PC-3 (cell line): ENCODE measurements around the gene MED28. TPM values are rescaled to one million over a fixed set of nuclear protein-coding genes. Genes with fewer than 3 reads are reported as not detected.

Experiments
- ATAC-seq: fragments of 200-7000 bp; cut with Tn5 transposase; 2 replicates; pipeline ENCODE4 v1.9.1; 2020; ENCODE audit warnings: mild to moderate bottlenecking, moderate library complexity
- BruUV-seq: library from RNA; stranded (reverse); fragments of 400-500 nt; replicated peaks from 2 replicates; lab custom pipeline; 2021; lab: Mats Ljungman, UMichigan
- CTCF ChIA-PET: fragments of 300-600 bp; sonication (Branson Sonifier 250); formaldehyde crosslinking; loops from one replicate; lab custom pipeline; 2022; ENCODE audit warnings: antibody characterized with exemption; lab: Charles Lee
- POLR2A ChIA-PET: fragments of 300-600 bp; sonication (Branson Sonifier 250); formaldehyde crosslinking; loops from one replicate; lab custom pipeline; 2022; ENCODE audit warnings: antibody characterized with exemption; ENCODE audit not compliant: unreplicated experiment; lab: Charles Lee
- DNase-seq: peaks from one replicate; pipeline ENCODE4 v3.0.0-alpha.2; 2015
- H2AFZ ChIP-seq: fragments of 300-600 bp; sonication (generic); 2 replicates; pipeline ENCODE4 v1.6.0; 2016; ENCODE audit warnings: antibody characterized with exemption, low read length
- H3F3A ChIP-seq: fragments of 300-600 bp; sonication (generic); one replicate; pipeline ENCODE4 v1.6.0; 2017; ENCODE audit warnings: antibody characterized with exemption, low read length, control low read depth, mild to moderate bottlenecking; ENCODE audit not compliant: unreplicated experiment
- H3K27ac ChIP-seq: fragments of 300-600 bp; sonication (generic); 2 replicates; pipeline ENCODE4 v1.5.1; 2016; ENCODE audit warnings: mild to moderate bottlenecking, low read length
- H3K27me3 ChIP-seq: fragments of 300-600 bp; sonication (generic); 2 replicates; pipeline ENCODE4 v1.6.1; 2016; ENCODE audit warnings: low read length, mixed read lengths
- H3K36me3 ChIP-seq: fragments of 300-600 bp; sonication (generic); 2 replicates; pipeline ENCODE4 v1.6.1; 2016; ENCODE audit warnings: low read depth, mixed run types, low read length, mixed read lengths
- H3K4me1 ChIP-seq: fragments of 300-600 bp; sonication (generic); 2 replicates; pipeline ENCODE4 v1.5.1; 2016; ENCODE audit warnings: low read length; ENCODE audit not compliant: insufficient read depth
- H3K4me2 ChIP-seq: fragments of 300-600 bp; sonication (generic); 2 replicates; pipeline ENCODE4 v1.6.0; 2016; ENCODE audit warnings: low read length
- H3K4me3 ChIP-seq: fragments of 300-600 bp; sonication (generic); 2 replicates; pipeline ENCODE4 v1.5.1; 2016; ENCODE audit warnings: mild to moderate bottlenecking, low read length, mixed read lengths
- H3K79me2 ChIP-seq: fragments of 300-600 bp; sonication (generic); 2 replicates; pipeline ENCODE4 v1.6.1; 2017; ENCODE audit warnings: low read length, mixed read lengths
- H3K9ac ChIP-seq: fragments of 300-600 bp; sonication (generic); 2 replicates; pipeline ENCODE4 v1.6.0; 2016; ENCODE audit warnings: mild to moderate bottlenecking, low read length
- H3K9me2 ChIP-seq: fragments of 300-600 bp; sonication (generic); replicated peaks from 2 replicates; pipeline ENCODE4 v1.6.1; 2016; ENCODE audit warnings: mixed run types, low read length, mixed read lengths
- H3K9me3 ChIP-seq: fragments of 300-600 bp; sonication (generic); 2 replicates; pipeline ENCODE4 v1.6.1; 2016; ENCODE audit warnings: low read length, mixed read lengths
- H4K20me1 ChIP-seq: fragments of 300-600 bp; sonication (generic); 2 replicates; pipeline ENCODE4 v1.6.1; 2016; ENCODE audit warnings: low read length, mixed read lengths
- EZH2 ChIP-seq: fragments of 300-600 bp; sonication (generic); IDR thresholded peaks from one replicate; pipeline ENCODE4 v1.6.1; 2017; ENCODE audit warnings: antibody characterized with exemption, mild to moderate bottlenecking, low read length; ENCODE audit not compliant: unreplicated experiment
- EZH2phosphoT487 ChIP-seq: fragments of 300-600 bp; sonication (generic); IDR thresholded peaks from 2 replicates; pipeline ENCODE4 v1.6.1; 2018; ENCODE audit warnings: mild to moderate bottlenecking, antibody characterized with exemption, low read length, borderline replicate concordance
- intact Hi-C: fragments of 100-400 bp; cut with micrococcal nuclease; formaldehyde crosslinking; loops from 2 replicates; pipeline ENCODE4 v1.9.0; 2023
- total RNA-seq: library from RNA; depleted of rRNA; stranded (reverse); fragments of >200 nt; gene quantifications from 2 replicates; pipeline ENCODE4 v1.2.3, GENCODE V29; 2014
- TF ChIP-seq, protein P1 (sequence below): fragments of 300-600 bp; sonication (generic); conservative IDR thresholded peaks from 2 replicates; pipeline ENCODE4 v1.5.1; 2017; ENCODE audit warnings: antibody characterized with exemption, low read depth, mild to moderate bottlenecking, low read length

Gene MED28
- total RNA-seq, 1 experiment from 2014 or later: 4.4 TPM

DNA sequence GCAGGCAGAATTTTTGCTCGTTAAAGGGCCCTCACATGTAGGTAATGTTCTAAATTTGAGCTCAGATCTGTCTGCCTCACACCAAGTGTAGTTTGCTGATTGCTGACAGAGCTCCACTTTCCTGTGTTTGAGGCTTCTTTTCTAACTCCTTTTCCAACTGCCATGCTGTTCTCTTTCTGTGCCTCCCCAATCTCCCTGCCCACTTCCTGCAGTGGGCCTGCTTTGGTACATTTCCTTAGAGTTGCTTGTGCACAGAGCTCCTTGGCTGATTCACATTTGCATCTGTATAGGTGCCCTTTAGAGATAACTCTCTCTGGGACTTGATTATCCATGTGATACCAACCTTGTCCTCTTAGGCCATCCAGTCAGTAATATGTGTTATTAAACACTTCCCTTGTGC, 4.5 kb downstream of the MED28 start:
- Histone ChIP-seq H3K9ac (no peak overlapping the region), H3K9me2 (no peaks in the 10 kb centered on the region), H3F3A (no peaks in the 10 kb centered on the region), H3K79me2 (peaks cover 58% of the 10 kb centered on the region), H3K4me3 (no peak overlapping the region), H3K4me1 (peaks cover 12% of the 10 kb centered on the region), H3K36me3 (peaks cover 25% of the 10 kb centered on the region), H3K4me2 (0 out of 2 replicates have a peak overlapping the region, but pooled peaks have one; percentile 22), H3K27ac (no peak overlapping the region), H3K27me3 (no peaks in the 10 kb centered on the region), H4K20me1 (peaks cover 21% of the 10 kb centered on the region), H3K9me3 (no peaks in the 10 kb centered on the region), H2AFZ (no peak overlapping the region)
- no peak for TF ChIP-seq EZH2
- TF ChIP-seq, protein P1, sequence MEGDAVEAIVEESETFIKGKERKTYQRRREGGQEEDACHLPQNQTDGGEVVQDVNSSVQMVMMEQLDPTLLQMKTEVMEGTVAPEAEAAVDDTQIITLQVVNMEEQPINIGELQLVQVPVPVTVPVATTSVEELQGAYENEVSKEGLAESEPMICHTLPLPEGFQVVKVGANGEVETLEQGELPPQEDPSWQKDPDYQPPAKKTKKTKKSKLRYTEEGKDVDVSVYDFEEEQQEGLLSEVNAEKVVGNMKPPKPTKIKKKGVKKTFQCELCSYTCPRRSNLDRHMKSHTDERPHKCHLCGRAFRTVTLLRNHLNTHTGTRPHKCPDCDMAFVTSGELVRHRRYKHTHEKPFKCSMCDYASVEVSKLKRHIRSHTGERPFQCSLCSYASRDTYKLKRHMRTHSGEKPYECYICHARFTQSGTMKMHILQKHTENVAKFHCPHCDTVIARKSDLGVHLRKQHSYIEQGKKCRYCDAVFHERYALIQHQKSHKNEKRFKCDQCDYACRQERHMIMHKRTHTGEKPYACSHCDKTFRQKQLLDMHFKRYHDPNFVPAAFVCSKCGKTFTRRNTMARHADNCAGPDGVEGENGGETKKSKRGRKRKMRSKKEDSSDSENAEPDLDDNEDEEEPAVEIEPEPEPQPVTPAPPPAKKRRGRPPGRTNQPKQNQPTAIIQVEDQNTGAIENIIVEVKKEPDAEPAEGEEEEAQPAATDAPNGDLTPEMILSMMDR: no peak
- no peak for TF ChIP-seq EZH2phosphoT487
- ChIA-PET CTCF (no interaction called here), POLR2A (no interaction called here)
- intact Hi-C loops: no loop called here
- ATAC-seq (no peak), DNase-seq (no peak)
- BruUV-seq: no TSS peak

DNA sequence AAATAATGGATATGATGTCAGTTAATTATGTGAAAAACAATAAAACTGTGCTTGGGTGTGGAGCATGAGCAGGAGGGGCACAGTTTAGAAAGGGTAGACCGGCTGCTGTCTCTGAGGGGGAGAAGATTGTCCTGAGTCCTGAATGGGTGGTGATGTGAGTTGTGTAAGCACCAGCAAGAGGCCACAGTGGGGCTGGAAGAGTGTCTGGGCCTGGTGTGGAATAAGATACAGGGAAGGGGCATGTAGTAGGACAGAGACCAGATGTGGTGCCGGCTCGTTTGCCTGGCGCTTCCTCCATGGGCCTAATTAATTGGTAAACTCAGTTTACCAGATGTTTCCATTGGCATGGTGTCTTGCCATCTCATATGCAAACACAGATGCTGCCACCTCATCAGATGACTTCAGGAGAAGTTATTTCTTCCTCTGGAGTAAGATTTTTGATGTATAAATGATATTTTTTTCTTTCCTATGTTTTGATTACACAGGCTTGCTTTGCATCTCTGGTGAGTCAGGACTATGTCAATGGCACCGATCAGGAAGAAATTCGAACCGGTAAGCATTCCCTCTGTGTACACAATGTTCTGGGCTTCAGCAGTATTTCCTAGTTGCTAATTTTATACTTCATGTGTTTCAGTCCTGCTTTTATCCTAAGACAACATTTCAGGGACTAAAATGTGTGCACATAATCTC, 5.1 kb downstream of the MED28 start:
- H3K9ac ChIP-seq: no peak overlapping the region
- peaks cover 30% of the 10 kb centered on the region for H3K36me3 ChIP-seq
- no peak overlapping the region for H3K27ac ChIP-seq
- TF ChIP-seq, protein P1: no peak
- TF ChIP-seq EZH2phosphoT487 (no peak), EZH2 (no peak)
- H3K4me3 ChIP-seq: no peak overlapping the region
- no peaks in the 10 kb centered on the region for H3K9me2 ChIP-seq
- 0 out of 2 replicates have a peak overlapping the region, but pooled peaks have one; percentile 22 for H3K4me2 ChIP-seq
- peaks cover 21% of the 10 kb centered on the region for H4K20me1 ChIP-seq
- ChIA-PET CTCF (no interaction called here), POLR2A (no interaction called here)
- intact Hi-C loops: no loop called here
- peak; percentile 34 for DNase-seq
- H3F3A ChIP-seq: no peaks in the 10 kb centered on the region
- peak; percentile 81 for ATAC-seq
- peaks cover 12% of the 10 kb centered on the region for H3K4me1 ChIP-seq
- no peak overlapping the region for H2AFZ ChIP-seq
- no TSS peak for BruUV-seq
- no peaks in the 10 kb centered on the region for H3K9me3 ChIP-seq
- H3K79me2 ChIP-seq: peaks cover 57% of the 10 kb centered on the region
- H3K27me3 ChIP-seq: no peaks in the 10 kb centered on the region

- Histone ChIP-seq H3K4me2 (no peak overlapping the region), H3K9me3 (no peaks in the 10 kb centered on the region), H3K27me3 (no peaks in the 10 kb centered on the region), H3K4me1 (peaks cover 6% of the 10 kb centered on the region; the same call in 1 of the 2 replicates), H3F3A (no peaks in the 10 kb centered on the region), H3K36me3 (peaks cover 45% of the 10 kb centered on the region; the same call in 1 of the 2 replicates), H2AFZ (no peak overlapping the region), H3K9me2 (no peaks in the 10 kb centered on the region), H3K4me3 (no peak overlapping the region), H4K20me1 (peaks cover 12% of the 10 kb centered on the region), H3K27ac (no peak overlapping the region), H3K9ac (no peak overlapping the region), H3K79me2 (peaks cover 17% of the 10 kb centered on the region)
- no TSS peak for BruUV-seq
- intact Hi-C loops: no loop called here
- CTCF ChIA-PET: no interaction called here
- ATAC-seq (no peak), DNase-seq (no peak)
- POLR2A ChIA-PET: interaction anchor here (0.6 kb wide), 1 partner anchor 12 kb away, joined by 11 read pairs; no protein-coding TSS in a partner anchor
- TF ChIP-seq EZH2phosphoT487 (no peak), EZH2 (no peak)
- TF ChIP-seq, protein P1: no peak
Observed at GRCh38 chr4:17623451-17624001, 9.1 kb downstream of the MED28 start.
